ENCODE measurements around the gene DAB2.

DNA sequence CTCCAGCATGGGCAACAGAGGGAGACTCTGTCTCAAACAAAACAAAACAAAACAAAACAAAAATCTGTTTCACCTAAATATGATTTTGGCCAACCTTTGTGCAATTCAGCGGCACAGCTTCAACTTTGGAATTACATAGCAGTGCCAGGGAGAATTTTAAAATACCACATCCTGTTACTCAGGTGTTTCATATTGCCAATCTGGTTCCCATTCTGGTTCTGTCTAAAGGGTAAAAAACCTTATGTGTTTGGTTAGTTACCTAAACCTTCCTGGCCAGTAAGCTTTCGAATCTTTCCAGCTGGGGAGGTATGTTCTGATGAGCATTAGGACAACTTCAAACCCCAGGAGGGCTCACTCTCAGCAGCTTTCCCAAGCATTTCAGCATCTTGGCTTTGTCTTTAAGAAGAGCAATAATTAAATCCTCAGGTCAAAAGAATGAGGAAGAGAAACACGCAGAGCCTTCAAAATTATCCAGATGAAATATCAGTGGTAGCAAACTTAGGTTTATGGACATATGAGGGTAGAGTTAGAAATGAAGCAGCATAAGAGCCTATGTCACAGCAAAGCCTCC, 2.7 kb downstream of the DAB2 start:
- TF ChIP-seq POLR2A (IDR thresholded peaks at IDR 0.05), result no peak
- TF ChIP-seq, protein P1, sequence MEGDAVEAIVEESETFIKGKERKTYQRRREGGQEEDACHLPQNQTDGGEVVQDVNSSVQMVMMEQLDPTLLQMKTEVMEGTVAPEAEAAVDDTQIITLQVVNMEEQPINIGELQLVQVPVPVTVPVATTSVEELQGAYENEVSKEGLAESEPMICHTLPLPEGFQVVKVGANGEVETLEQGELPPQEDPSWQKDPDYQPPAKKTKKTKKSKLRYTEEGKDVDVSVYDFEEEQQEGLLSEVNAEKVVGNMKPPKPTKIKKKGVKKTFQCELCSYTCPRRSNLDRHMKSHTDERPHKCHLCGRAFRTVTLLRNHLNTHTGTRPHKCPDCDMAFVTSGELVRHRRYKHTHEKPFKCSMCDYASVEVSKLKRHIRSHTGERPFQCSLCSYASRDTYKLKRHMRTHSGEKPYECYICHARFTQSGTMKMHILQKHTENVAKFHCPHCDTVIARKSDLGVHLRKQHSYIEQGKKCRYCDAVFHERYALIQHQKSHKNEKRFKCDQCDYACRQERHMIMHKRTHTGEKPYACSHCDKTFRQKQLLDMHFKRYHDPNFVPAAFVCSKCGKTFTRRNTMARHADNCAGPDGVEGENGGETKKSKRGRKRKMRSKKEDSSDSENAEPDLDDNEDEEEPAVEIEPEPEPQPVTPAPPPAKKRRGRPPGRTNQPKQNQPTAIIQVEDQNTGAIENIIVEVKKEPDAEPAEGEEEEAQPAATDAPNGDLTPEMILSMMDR (IDR thresholded peaks at IDR 0.05), result no peak

Measured in Peyer's patch (tissue), 4 donors.